Neutrophil (primary cell): Measurements from ENCODE around the gene RPL7A.
"Not testable (repeated sequence)": the region's sequence is repeated elsewhere in the genome, so short reads cannot be mapped to it uniquely, and the experiment has no call there.

ENCODE experiments used
- H3K27ac ChIP-seq: fragments of 200-600 bp; sonication (generic); 2 replicates; pipeline ENCODE4 v1.5.1; 2016; ENCODE audit warnings: mild to moderate bottlenecking, moderate library complexity
- H3K27me3 ChIP-seq: fragments of 200-600 bp; sonication (generic); 2 replicates; pipeline ENCODE4 v1.6.0; 2016; ENCODE audit warnings: mild to moderate bottlenecking
- H3K36me3 ChIP-seq: fragments of 200-600 bp; sonication (generic); 2 replicates; pipeline ENCODE4 v1.5.1; 2017
- H3K4me1 ChIP-seq, 2 experiments: fragments of 200-600 bp in 1 of 2; sonication (generic) in 1 of 2; 1 replicate in 1 of 2; 2 replicates in 1 of 2; pipeline versions ENCODE4 v1.5.1 to v1.6.1; 2013 to 2016; ENCODE audit warnings: low read depth in 1 of 2, low read length in 1 of 2, mild to moderate bottlenecking in 1 of 2, moderate library complexity in 1 of 2; ENCODE audit not compliant: control insufficient read depth in 1 of 2, insufficient read depth in 1 of 2
- H3K4me3 ChIP-seq, 2 experiments: fragments of 200-600 bp in 1 of 2; sonication (generic) in 1 of 2; 1 replicate in 1 of 2; 2 replicates in 1 of 2; pipeline ENCODE4 v1.5.1; 2013 to 2016; ENCODE audit warnings: low read depth in 1 of 2, low read length in 1 of 2, mild to moderate bottlenecking in 1 of 2, moderate library complexity in 1 of 2
- H3K9me3 ChIP-seq: fragments of 200-600 bp; sonication (generic); 2 replicates; pipeline ENCODE4 v1.5.1; 2016
- CTCF ChIP-seq: fragments of 200-600 bp; sonication (generic); IDR thresholded peaks from 2 replicates; pipeline ENCODE4 v1.5.1; 2016; ENCODE audit warnings: antibody characterized with exemption

RPL7A gene

GRCh38 chr9:133385452-133385851 lies 37.4 kb downstream of the RPL7A start:
- Histone ChIP-seq H3K4me1 (no peaks in the 10 kb centered on the region), H3K4me3 (no peak overlapping the region), H3K27me3 (no peaks in the 10 kb centered on the region), H3K9me3 (no peaks in the 10 kb centered on the region), H3K27ac (no peak overlapping the region), H3K36me3 (no peaks in the 10 kb centered on the region)
- no peak for TF ChIP-seq CTCF

DNA sequence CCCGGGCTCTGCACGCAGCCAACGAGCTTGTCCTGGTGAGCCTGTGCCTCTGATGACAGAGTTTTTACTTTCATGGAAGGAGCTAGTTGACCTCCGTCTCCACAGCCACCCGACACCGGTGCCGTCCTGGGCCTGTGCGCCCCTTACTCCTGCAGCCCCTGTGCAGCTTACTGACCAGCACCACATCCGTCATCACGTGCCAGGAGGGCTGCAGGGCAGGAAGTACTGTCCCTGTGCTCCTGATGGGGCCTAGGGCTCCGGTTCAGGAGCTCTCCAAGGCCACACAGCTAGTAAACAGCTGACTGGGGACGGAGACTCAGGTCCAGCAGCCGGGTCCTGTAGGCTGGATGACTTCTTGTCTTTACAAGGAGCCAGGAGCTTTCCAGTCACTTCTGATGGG lies 38.3 kb downstream of the RPL7A start:
- Histone ChIP-seq H3K36me3 (no peaks in the 10 kb centered on the region), H3K9me3 (no peaks in the 10 kb centered on the region), H3K27me3 (no peaks in the 10 kb centered on the region), H3K4me1 (no peaks in the 10 kb centered on the region), H3K27ac (no peak overlapping the region), H3K4me3 (no peak overlapping the region)
- no peak for TF ChIP-seq CTCF

- TF ChIP-seq CTCF: no peak
- Histone ChIP-seq H3K36me3 (no peaks in the 10 kb centered on the region), H3K9me3 (no peaks in the 10 kb centered on the region), H3K27me3 (no peaks in the 10 kb centered on the region), H3K4me3 (no peak overlapping the region), H3K27ac (no peak overlapping the region), H3K4me1 (no peaks in the 10 kb centered on the region)
These were observed 39.7 kb downstream of the RPL7A start for GRCh38 chr9:133387680-133388079.

GRCh38 chr9:133389025-133389557 lies 41.1 kb downstream of the RPL7A start:
- Histone ChIP-seq H3K27me3 (peaks cover 5% of the 10 kb centered on the region), H3K4me3 (no peak overlapping the region), H3K9me3 (no peaks in the 10 kb centered on the region), H3K36me3 (no peaks in the 10 kb centered on the region), H3K4me1 (no peaks in the 10 kb centered on the region), H3K27ac (no peak overlapping the region)
- no peak for TF ChIP-seq CTCF

DNA sequence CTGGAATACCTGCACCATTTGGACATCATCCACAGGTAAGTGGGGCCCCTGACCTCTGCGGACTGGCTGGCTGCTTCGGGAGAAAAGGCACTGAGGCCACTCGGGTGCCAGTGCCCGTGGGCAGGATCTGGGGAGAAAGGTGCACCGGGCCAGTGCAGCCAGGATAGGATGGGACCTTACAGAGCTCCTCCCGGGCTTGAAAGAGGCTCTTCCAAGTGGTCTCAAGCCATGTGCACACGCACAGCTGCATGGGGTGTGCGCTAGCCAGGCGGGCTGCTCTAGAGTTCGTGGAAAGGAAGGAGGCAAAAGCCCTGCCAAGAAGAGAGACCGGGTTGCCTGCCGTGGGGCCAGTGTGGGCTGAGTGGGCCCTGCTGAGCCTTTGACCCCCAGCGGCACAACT lies 41.5 kb downstream of the RPL7A start:
- TF ChIP-seq CTCF: no peak
- Histone ChIP-seq H3K27me3 (peaks cover 9% of the 10 kb centered on the region), H3K4me3 (no peak overlapping the region), H3K27ac (no peak overlapping the region), H3K36me3 (no peaks in the 10 kb centered on the region), H3K9me3 (no peaks in the 10 kb centered on the region), H3K4me1 (no peaks in the 10 kb centered on the region)

GRCh38 chr9:133390713-133391112 lies 42.7 kb downstream of the RPL7A start:
- Histone ChIP-seq H3K27ac (no peak overlapping the region), H3K9me3 (no peaks in the 10 kb centered on the region), H3K27me3 (peaks cover 15% of the 10 kb centered on the region), H3K4me3 (no peak overlapping the region), H3K4me1 (no peaks in the 10 kb centered on the region), H3K36me3 (no peaks in the 10 kb centered on the region)
- TF ChIP-seq CTCF: no peak

GRCh38 chr9:133391449-133391848 lies 43.4 kb downstream of the RPL7A start:
- peaks cover 15% of the 10 kb centered on the region for H3K27me3 ChIP-seq
- not testable (repeated sequence) for H3K4me3 ChIP-seq, H3K27ac ChIP-seq

DNA sequence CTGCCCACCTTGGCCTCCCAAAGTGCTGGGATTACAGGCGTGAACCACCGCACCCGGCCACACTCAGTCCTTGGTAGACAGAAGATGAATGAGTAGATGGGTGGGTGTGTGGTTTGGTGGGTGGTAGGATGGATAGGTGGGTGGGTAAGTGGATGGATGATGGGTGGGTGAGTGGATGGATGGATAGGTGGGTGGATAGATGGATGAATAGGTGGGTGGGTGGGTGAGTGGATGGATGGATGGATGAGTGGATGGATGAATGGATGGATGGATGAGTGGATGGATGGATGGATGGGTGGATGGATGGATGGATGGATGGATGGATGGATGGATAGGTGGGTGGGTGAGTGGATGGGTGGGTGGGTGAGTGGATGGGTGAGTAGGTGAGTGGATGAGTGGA lies 44.3 kb downstream of the RPL7A start:
- H3K4me1 ChIP-seq, H3K36me3 ChIP-seq, H3K9me3 ChIP-seq, H3K27ac ChIP-seq, H3K4me3 ChIP-seq: not testable (repeated sequence)
- peaks cover 23% of the 10 kb centered on the region for H3K27me3 ChIP-seq

More at GRCh38 chr9:133391449-133391848, 43.4 kb downstream of the RPL7A start:
- not testable (repeated sequence) for H3K36me3 ChIP-seq, H3K4me1 ChIP-seq, H3K9me3 ChIP-seq
